ENCODE results near the gene STXBP6.

DNA sequence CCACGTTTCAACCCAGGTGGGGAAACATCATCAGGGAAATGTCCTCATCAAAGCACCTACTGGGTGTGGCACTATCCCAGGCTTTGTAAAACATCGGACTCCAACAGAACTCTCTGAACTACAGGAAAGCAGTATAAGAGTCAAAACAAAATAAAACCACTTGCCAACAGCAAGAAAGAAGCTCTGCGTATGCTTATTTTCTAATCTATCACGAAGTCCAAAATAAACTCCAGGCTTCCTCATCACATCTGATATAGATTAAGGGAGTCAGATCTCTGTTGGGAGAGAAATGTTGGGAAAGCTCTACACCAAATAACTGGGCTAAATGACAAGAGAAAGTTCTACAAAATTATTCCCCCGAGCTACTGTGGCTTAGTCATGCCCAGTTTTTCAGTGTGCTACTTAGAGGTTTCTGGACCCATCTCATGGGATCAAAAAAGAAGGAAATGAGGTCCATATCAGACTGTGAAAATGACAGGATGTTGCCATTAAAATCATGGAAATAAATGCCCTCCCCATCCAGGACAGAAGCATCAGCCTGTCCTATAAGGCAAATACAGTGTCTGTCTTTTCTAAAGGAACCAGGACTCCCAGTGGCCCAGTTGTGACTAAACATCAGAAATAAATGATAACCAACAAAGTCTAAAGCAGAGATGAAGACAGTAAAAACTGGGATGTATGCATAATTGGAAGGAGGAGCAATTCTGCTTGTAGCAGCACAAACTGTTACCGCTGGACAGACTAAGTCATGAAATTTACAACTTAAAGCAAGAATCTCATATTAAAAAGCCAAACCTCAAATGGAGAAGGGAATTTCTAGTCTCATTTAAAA lies 149.5 kb downstream of the STXBP6 start:
- TF ChIP-seq POLR2A (IDR thresholded peaks at IDR 0.05): no peak
- TF ChIP-seq, protein P1, sequence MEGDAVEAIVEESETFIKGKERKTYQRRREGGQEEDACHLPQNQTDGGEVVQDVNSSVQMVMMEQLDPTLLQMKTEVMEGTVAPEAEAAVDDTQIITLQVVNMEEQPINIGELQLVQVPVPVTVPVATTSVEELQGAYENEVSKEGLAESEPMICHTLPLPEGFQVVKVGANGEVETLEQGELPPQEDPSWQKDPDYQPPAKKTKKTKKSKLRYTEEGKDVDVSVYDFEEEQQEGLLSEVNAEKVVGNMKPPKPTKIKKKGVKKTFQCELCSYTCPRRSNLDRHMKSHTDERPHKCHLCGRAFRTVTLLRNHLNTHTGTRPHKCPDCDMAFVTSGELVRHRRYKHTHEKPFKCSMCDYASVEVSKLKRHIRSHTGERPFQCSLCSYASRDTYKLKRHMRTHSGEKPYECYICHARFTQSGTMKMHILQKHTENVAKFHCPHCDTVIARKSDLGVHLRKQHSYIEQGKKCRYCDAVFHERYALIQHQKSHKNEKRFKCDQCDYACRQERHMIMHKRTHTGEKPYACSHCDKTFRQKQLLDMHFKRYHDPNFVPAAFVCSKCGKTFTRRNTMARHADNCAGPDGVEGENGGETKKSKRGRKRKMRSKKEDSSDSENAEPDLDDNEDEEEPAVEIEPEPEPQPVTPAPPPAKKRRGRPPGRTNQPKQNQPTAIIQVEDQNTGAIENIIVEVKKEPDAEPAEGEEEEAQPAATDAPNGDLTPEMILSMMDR (IDR thresholded peaks at IDR 0.05): no peak

Data from body of pancreas (tissue), 4 donors.